OCI-LY3 (cell line): ENCODE data around the gene BMP2K.

ENCODE experiments used
- H2AFZ ChIP-seq: fragments of 200-600, 300-600 bp; shearing (Covaris generic); 2 replicates; pipeline ENCODE4 v1.6.0; 2014; ENCODE audit warnings: antibody characterized with exemption, low read depth, low read length
- H3K27ac ChIP-seq: fragments of 200-600, 300-600 bp; sonication (generic); 2 replicates; pipeline ENCODE4 v1.5.1; 2014; ENCODE audit warnings: mild to moderate bottlenecking, low read length, moderate library complexity, mixed read lengths
- H3K27me3 ChIP-seq: fragments of 200-600, 300-600 bp; sonication (generic); 2 replicates; pipeline ENCODE4 v1.6.1; 2014; ENCODE audit warnings: low read depth, low read length, mixed read lengths
- H3K36me3 ChIP-seq: fragments of 200-600, 300-600 bp; sonication (generic); replicated peaks from 2 replicates; pipeline ENCODE3; 2014; ENCODE audit warnings: low read depth, low read length, mixed read lengths
- H3K4me1 ChIP-seq: fragments of 300-600, 200-600 bp; sonication (generic); 2 replicates; pipeline ENCODE4 v1.6.1; 2014; ENCODE audit warnings: low read length, mixed read lengths
- H3K4me2 ChIP-seq: fragments of 200-600, 300-600 bp; sonication (generic); 2 replicates; pipeline ENCODE4 v1.6.1; 2014; ENCODE audit warnings: low read length, mixed read lengths
- H3K4me3 ChIP-seq: fragments of 300-600, 200-600 bp; sonication (generic); 2 replicates; pipeline ENCODE4 v1.5.1; 2014; ENCODE audit warnings: antibody characterized with exemption, mild to moderate bottlenecking, low read length, moderate library complexity
- H3K79me2 ChIP-seq: fragments of 300-600, 200-600 bp; shearing (Covaris generic); 2 replicates; pipeline ENCODE4 v1.6.1; 2014; ENCODE audit warnings: mild to moderate bottlenecking, low read length, mixed read lengths
- H3K9ac ChIP-seq: fragments of 300-600, 200-600 bp; shearing (Covaris generic); 2 replicates; pipeline ENCODE4 v1.6.0; 2014; ENCODE audit warnings: mild to moderate bottlenecking, low read length, moderate library complexity
- H3K9me3 ChIP-seq: fragments of 200-600, 300-600 bp; shearing (Covaris generic); 2 replicates; pipeline ENCODE4 v1.6.1; 2014; ENCODE audit warnings: low read length, mixed read lengths; ENCODE audit not compliant: insufficient read depth
- H4K20me1 ChIP-seq: fragments of 200-600, 300-600 bp; sonication (generic); 2 replicates; pipeline ENCODE4 v1.6.1; 2016; ENCODE audit warnings: low read length, mixed read lengths; ENCODE audit not compliant: insufficient read depth
- CTCF ChIP-seq: fragments of 200-600, 300-600 bp; sonication (generic); IDR thresholded peaks from 2 replicates; pipeline ENCODE4 v1.5.1; 2014; ENCODE audit warnings: antibody characterized with exemption, low read length, low read depth
- EZH2phosphoT487 ChIP-seq: fragments of 200-600 bp; shearing (Covaris generic); IDR thresholded peaks from 2 replicates; pipeline ENCODE4 v1.6.1; 2018; ENCODE audit warnings: antibody characterized with exemption, mixed run types, low read depth

The BMP2K gene

GRCh38 chr4:78753091-78753490 lies 23.1 kb upstream of the BMP2K start:
- peak overlapping the region; percentile 2 for H3K4me2 ChIP-seq
- no peaks in the 10 kb centered on the region for H4K20me1 ChIP-seq
- H2AFZ ChIP-seq: no peak overlapping the region
- no peak overlapping the region for H3K27ac ChIP-seq
- no peaks in the 10 kb centered on the region for H3K9me3 ChIP-seq
- no peaks in the 10 kb centered on the region for H3K36me3 ChIP-seq
- TF ChIP-seq CTCF (no peak), EZH2phosphoT487 (no peak)
- no peaks in the 10 kb centered on the region for H3K79me2 ChIP-seq
- no peak overlapping the region for H3K4me3 ChIP-seq
- no peak overlapping the region for H3K9ac ChIP-seq
- H3K4me1 ChIP-seq: peaks cover 68% of the 10 kb centered on the region
- no peaks in the 10 kb centered on the region for H3K27me3 ChIP-seq

GRCh38 chr4:78754872-78755271 lies 21.3 kb upstream of the BMP2K start:
- Histone ChIP-seq H3K27ac (no peak overlapping the region), H3K4me1 (peaks cover 50% of the 10 kb centered on the region), H3K4me2 (no peak overlapping the region), H3K27me3 (no peaks in the 10 kb centered on the region), H3K79me2 (no peaks in the 10 kb centered on the region), H4K20me1 (no peaks in the 10 kb centered on the region), H3K4me3 (no peak overlapping the region), H3K9me3 (no peaks in the 10 kb centered on the region), H3K9ac (no peak overlapping the region), H3K36me3 (no peaks in the 10 kb centered on the region), H2AFZ (no peak overlapping the region)
- TF ChIP-seq CTCF: no peak
- TF ChIP-seq EZH2phosphoT487: no peak

GRCh38 chr4:78756137-78756536 lies 20.0 kb upstream of the BMP2K start:
- Histone ChIP-seq H3K9ac (no peak overlapping the region), H3K4me3 (no peak overlapping the region), H3K9me3 (no peaks in the 10 kb centered on the region), H3K27ac (no peak overlapping the region), H4K20me1 (no peaks in the 10 kb centered on the region), H3K79me2 (no peaks in the 10 kb centered on the region), H3K36me3 (no peaks in the 10 kb centered on the region), H3K27me3 (no peaks in the 10 kb centered on the region), H3K4me1 (peaks cover 41% of the 10 kb centered on the region), H3K4me2 (no peak overlapping the region), H2AFZ (no peak overlapping the region)
- no peak for TF ChIP-seq EZH2phosphoT487
- no peak for TF ChIP-seq CTCF

GRCh38 chr4:78756776-78757175 lies 19.4 kb upstream of the BMP2K start:
- no peak overlapping the region for H3K4me2 ChIP-seq
- H2AFZ ChIP-seq: no peak overlapping the region
- H3K27me3 ChIP-seq: no peaks in the 10 kb centered on the region
- TF ChIP-seq CTCF (no peak), EZH2phosphoT487 (no peak)
- no peak overlapping the region for H3K27ac ChIP-seq
- H3K79me2 ChIP-seq: no peaks in the 10 kb centered on the region
- H4K20me1 ChIP-seq: no peaks in the 10 kb centered on the region
- no peaks in the 10 kb centered on the region for H3K9me3 ChIP-seq
- H3K4me1 ChIP-seq: peaks cover 34% of the 10 kb centered on the region
- no peaks in the 10 kb centered on the region for H3K36me3 ChIP-seq
- H3K4me3 ChIP-seq: no peak overlapping the region
- H3K9ac ChIP-seq: no peak overlapping the region
